T-helper 9 cell (primary cell): ENCODE data around the gene MYOT.

Source experiments
- DNase-seq: peaks from one replicate; pipeline ENCODE4 v3.0.0-alpha.2; 2020

Gene MYOT

DNA sequence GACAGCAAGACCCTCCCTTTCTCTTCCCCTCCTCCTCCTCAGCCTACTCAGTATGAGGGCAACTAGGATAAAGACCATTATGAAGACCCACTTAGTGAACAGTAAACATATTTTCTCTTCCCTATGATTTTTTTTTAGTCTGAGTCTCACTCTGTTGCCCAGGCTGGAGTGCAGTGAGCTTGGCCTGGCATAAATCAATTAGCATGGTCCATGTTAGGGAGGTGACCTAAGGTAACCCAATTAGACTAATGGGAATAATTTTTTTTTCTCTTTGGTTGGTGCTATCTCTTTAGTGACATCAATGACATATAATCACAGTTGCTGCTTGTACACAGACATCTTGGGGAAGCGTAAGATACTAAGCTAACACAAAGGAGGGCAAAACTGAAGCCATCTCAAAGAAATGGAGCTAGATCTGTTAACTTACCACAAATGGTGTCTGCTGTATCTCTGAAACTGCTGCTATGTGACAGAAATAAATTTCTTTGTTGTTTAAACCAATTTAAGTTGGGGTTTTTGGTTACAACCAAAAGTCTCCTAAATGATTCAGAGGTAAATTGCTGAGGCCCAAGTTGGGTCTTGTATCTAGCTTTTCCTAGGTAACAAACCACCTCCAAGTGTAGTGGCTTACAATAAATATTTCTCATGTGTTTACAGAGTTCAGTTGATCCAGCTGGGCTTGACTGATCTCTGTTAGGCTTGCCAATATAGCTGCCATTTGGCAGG, 34.9 kb downstream of the MYOT start:
- DNase-seq: no peak

DNA sequence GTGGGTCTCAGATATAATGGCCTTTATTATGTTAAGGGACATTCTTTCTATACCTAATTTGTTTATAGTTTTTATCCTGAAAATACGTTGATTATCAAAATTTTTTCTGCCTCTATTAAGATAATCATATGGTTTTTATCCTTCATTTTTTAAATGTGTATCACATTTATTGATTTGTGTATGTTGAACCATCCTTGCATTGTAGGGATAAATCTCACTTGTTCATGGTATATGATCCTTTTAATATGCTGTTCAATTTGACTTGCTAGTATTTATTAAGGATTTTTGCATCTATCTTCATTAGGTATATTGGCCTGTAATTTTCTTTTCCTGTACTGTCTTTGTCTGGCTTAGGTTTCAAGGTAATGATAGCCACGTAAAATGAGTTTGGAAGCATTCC, 47.1 kb downstream of the MYOT start:
- no peak for DNase-seq

DNA sequence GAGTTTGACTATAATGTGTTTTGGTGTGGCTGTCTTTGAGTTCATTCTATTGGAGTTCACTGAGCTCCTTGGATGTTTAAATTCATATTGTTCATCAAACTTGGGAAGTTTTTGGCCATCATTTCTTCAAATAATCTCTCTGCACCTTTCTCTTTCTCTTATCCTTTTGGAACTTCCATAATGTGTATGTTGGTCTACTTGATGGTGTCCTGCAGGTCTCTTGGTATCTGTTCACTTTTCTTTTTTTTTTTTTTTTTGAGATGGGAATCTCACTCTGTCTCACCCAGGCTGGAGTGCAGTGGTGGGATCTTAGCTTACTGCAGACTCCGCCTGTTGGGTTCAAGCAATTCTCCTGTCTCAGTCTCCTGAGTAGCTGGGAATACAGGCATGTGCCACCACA, 49.3 kb downstream of the MYOT start:
- no peak for DNase-seq

DNA sequence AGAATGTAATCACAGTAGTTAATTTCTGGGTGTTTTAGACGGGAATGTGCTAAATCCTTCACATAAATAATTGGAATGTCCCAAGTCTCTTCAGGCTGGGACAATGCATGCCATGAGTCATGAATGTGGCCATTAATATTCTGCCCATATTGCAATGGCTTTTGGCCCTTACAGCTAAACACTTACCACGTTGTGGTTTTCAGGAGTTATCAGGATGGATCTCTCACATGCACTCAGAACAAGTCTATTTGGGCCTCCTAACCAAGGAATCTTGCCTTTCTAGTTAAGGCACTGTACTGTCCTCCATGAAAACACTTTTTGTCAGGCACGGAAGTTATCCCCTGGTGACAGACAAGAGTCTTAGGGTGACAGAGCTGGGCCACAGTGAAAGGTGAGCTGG, 54.3 kb downstream of the MYOT start:
- no peak for DNase-seq

DNA sequence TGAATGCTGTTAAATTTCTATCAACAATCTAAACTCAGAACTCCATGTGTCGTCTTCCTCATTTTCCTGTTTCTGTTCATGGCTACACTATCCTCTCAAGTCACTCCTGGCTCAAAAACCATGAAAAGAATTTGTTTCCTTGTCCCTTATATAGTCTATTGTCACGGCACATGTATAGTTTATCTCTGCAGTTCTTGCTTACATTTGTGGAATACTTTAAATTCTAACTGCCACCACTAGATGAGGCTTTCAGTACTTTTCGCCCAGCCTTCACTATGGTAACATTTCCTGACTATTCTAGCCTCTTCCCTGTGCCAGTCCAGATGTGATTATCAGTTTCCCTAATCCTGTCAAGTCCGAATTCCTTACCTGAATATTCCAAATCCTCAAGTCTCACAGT, 56.2 kb downstream of the MYOT start:
- DNase-seq: no peak

DNA sequence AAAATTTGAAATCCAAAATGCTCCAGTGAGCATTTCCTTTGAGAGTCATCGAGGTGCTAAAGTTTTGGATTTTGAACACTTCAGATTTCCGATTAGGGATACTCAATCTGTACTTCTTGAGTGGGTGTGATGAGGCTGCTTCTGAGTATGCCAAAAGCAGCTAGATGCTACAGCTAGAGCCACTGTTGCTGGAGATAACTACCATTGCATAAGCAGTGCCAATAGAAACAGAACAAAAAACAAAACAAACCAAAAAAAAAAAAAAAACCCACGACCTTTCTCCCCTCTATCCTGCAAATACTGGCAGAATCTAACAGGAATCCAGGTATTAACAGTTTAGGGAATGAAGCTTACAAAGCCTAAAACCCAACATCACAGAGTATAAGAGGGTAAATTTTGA, 65.1 kb downstream of the MYOT start:
- DNase-seq: no peak

DNA sequence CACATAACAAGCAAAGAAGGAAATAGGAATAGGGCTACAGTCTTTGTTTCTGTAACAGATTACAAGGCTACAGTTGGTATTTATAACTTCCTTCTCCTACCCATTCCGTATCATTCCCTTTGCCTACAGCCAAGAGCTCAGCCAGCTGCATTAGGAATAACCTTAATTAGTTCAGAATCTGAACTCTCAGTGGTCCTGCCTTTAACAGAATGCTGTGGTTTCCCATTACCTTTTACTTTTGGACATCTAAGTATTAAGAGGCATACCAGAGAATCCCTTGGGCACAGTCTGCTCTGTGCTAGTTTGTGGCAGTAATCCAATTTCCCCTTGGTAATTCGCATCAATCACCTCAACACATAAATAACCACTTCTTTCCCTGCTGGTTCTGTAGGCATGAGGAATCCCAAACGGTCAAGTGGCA, 65.8 kb downstream of the MYOT start:
- no peak for DNase-seq

DNA sequence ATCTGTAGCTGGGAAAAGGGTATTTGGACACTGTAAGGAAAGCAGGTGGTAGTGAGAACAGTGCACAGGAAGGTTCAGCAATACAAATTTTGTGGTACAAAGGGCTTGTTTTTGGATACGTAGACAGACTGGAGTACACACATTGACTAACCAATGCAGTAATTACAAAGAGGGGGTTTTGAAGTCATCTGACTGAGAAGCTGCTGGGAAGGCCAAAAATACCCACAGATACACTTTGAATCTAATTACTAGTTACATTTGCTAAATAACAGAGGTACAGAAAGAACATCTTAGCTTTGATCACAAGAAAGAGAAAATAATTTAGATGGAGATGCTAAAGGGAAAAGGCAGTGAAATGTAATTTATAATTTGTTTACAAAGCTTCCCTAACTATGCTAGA, 67.5 kb downstream of the MYOT start:
- DNase-seq: no peak

DNA sequence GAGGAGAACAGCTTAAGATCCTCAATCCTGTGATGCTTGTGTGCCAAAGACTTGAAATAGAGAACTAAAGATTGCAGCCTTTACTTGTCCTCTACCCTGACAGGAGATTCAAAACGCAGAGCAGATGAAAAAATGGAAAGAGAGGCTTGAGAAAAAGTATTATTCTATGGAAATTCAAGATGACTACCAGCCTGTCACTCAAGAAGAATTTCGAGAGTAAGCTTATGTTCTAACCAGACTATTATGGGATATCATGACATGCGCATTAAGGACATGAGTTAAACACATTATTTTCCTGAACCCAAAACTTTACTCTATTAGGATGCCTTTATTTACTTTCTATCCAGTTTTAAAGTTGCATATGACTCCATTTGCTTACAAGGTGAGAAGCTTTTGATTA, 68.0 kb downstream of the MYOT start:
- DNase-seq: no peak
